SK-N-SH treated with all-trans-retinoic acid at 6 μM for 48 hours (cell line): ENCODE results near the gene CALR3.

Source experiments
- ATAC-seq: fragments of 200-7000 bp; cut with Tn5 transposase; 3 replicates; pipeline ENCODE4 v1.9.1; 2020; ENCODE audit warnings: mild to moderate bottlenecking, moderate library complexity
- ARNTL ChIP-seq: fragments of 450-650 bp; formaldehyde crosslinking; IDR thresholded peaks from 2 replicates; pipeline ENCODE4 v1.5.0; 2020; ENCODE audit warnings: low read depth, mild to moderate bottlenecking, moderate library complexity, borderline replicate concordance
- BACH2 ChIP-seq: fragments of 250-450 bp; sonication (Bioruptor Pico); IDR thresholded peaks from 2 replicates; pipeline ENCODE4 v1.9.0; 2021; ENCODE audit warnings: mild to moderate bottlenecking, borderline replicate concordance
- CREB5 ChIP-seq: fragments of 250-450 bp; sonication (Bioruptor Pico); IDR thresholded peaks from 2 replicates; pipeline ENCODE4 v1.5.1; 2020; ENCODE audit warnings: low read depth, mild to moderate bottlenecking, moderate library complexity
- CSDC2 ChIP-seq: fragments of 250-450 bp; sonication (Bioruptor Pico); IDR thresholded peaks from 2 replicates; pipeline ENCODE4 v1.5.0; 2020; ENCODE audit warnings: mild to moderate bottlenecking, moderate library complexity
- CSRNP3 ChIP-seq: fragments of 250-450 bp; sonication (Bioruptor Pico); IDR thresholded peaks from 2 replicates; pipeline ENCODE4 v1.5.1; 2021; ENCODE audit warnings: mild to moderate bottlenecking, moderate library complexity
- ESRRG ChIP-seq: fragments of 250-450 bp; sonication (Bioruptor Pico); IDR thresholded peaks from 2 replicates; pipeline ENCODE4 v1.6.1; 2021; ENCODE audit warnings: mild to moderate bottlenecking
- GLIS3 ChIP-seq: fragments of 250-450 bp; sonication (Bioruptor Pico); IDR thresholded peaks from 2 replicates; pipeline ENCODE4 v1.5.0; 2020; ENCODE audit warnings: mild to moderate bottlenecking, moderate library complexity
- ISL1 ChIP-seq: fragments of 250-450 bp; sonication (Bioruptor Pico); IDR thresholded peaks from 2 replicates; pipeline ENCODE4 v2.1.2; 2022; ENCODE audit warnings: mild to moderate bottlenecking, moderate library complexity
- OSR1 ChIP-seq: fragments of 250-450 bp; sonication (Bioruptor Pico); IDR thresholded peaks from 2 replicates; pipeline ENCODE4 v1.8.0; 2022; ENCODE audit warnings: moderate library complexity, mild to moderate bottlenecking, inconsistent platforms
- PATZ1 ChIP-seq: fragments of 250-450 bp; sonication (Bioruptor Pico); IDR thresholded peaks from 2 replicates; pipeline ENCODE4 v1.8.0; 2020; ENCODE audit warnings: mild to moderate bottlenecking, moderate library complexity, borderline replicate concordance
- POU6F1 ChIP-seq: fragments of 250-450 bp; sonication (Bioruptor Pico); IDR thresholded peaks from 2 replicates; pipeline ENCODE4 v1.8.0; 2021; ENCODE audit warnings: low read depth, mild to moderate bottlenecking, moderate library complexity, borderline replicate concordance
- PPARA ChIP-seq: fragments of 250-450 bp; sonication (Bioruptor Pico); IDR thresholded peaks from 2 replicates; pipeline ENCODE4 v1.5.0; 2020; ENCODE audit warnings: mild to moderate bottlenecking, borderline replicate concordance
- RARB ChIP-seq: fragments of 250-450 bp; sonication (Bioruptor Pico); IDR thresholded peaks from 2 replicates; pipeline ENCODE4 v1.8.0; 2021; ENCODE audit warnings: mild to moderate bottlenecking, moderate library complexity
- SNAI2 ChIP-seq: fragments of 250-450 bp; sonication (Bioruptor Pico); IDR thresholded peaks from 2 replicates; pipeline ENCODE4 v1.5.0; 2020; ENCODE audit warnings: mild to moderate bottlenecking, moderate library complexity
- TCF4 ChIP-seq: fragments of 250-450 bp; sonication (Bioruptor Pico); IDR thresholded peaks from 2 replicates; pipeline ENCODE4 v1.8.0; 2021; ENCODE audit warnings: mild to moderate bottlenecking, moderate library complexity, borderline replicate concordance
- TSHZ2 ChIP-seq: fragments of 250-450 bp; sonication (Bioruptor Pico); IDR thresholded peaks from 2 replicates; pipeline ENCODE4 v1.5.0; 2020; ENCODE audit warnings: mild to moderate bottlenecking, moderate library complexity
- ZC3H10 ChIP-seq: fragments of 250-450 bp; sonication (Bioruptor Pico); IDR thresholded peaks from 2 replicates; pipeline ENCODE4 v1.5.1; 2021; ENCODE audit warnings: mild to moderate bottlenecking, moderate library complexity
- ZFP3 ChIP-seq: fragments of 250-450 bp; sonication (Bioruptor Pico); IDR thresholded peaks from 2 replicates; pipeline ENCODE4 v1.5.0; 2020; ENCODE audit warnings: mild to moderate bottlenecking, moderate library complexity
- ZFP30 ChIP-seq: fragments of 450-650 bp; formaldehyde crosslinking; IDR thresholded peaks from 2 replicates; pipeline ENCODE4 v1.5.0; 2022; ENCODE audit warnings: mild to moderate bottlenecking, moderate library complexity
- ZNF565 ChIP-seq: fragments of 450-650 bp; formaldehyde crosslinking; conservative IDR thresholded peaks from 2 replicates; pipeline ENCODE4 v1.5.0; 2020; ENCODE audit warnings: low read depth, mild to moderate bottlenecking, moderate library complexity
- ZNF70 ChIP-seq: fragments of 450-650 bp; formaldehyde crosslinking; IDR thresholded peaks from 2 replicates; pipeline ENCODE4 v1.5.0; 2020; ENCODE audit warnings: mild to moderate bottlenecking, moderate library complexity
- ZNF8 ChIP-seq: fragments of 450-650 bp; formaldehyde crosslinking; IDR thresholded peaks from 2 replicates; pipeline ENCODE4 v1.5.0; 2020; ENCODE audit warnings: mild to moderate bottlenecking, moderate library complexity

CALR3 gene

GRCh38 chr19:16518483-16519229 is 22.7 kb upstream of the CALR3 start (continued):
- no peak for TF ChIP-seq PPARA (CRISPR knock-in tag)
- no peak for TF ChIP-seq ZNF70 (CRISPR knock-in tag)
- no peak for TF ChIP-seq RARB (CRISPR knock-in tag)
- no peak for TF ChIP-seq TCF4 (CRISPR knock-in tag)
- no peak for TF ChIP-seq CSDC2

- TF ChIP-seq BACH2 (CRISPR knock-in tag) (no peak), RARB (CRISPR knock-in tag) (no peak), ESRRG (CRISPR knock-in tag) (no peak), ZFP30 (CRISPR knock-in tag) (no peak), PPARA (CRISPR knock-in tag) (no peak)
- no peak for ATAC-seq
Observed at GRCh38 chr19:16518061-16518460, 22.1 kb upstream of the CALR3 start.

- TF ChIP-seq GLIS3: no peak
- no peak for TF ChIP-seq RARB (CRISPR knock-in tag)
- TF ChIP-seq ZFP3: no peak
- TF ChIP-seq TSHZ2 (CRISPR knock-in tag): no peak
- no peak for TF ChIP-seq ARNTL (CRISPR knock-in tag)
- no peak for TF ChIP-seq SNAI2 (CRISPR knock-in tag)
- no peak for TF ChIP-seq ZFP30 (CRISPR knock-in tag)
- TF ChIP-seq CREB5: no peak
- no peak for TF ChIP-seq TCF4 (CRISPR knock-in tag)
- no peak for TF ChIP-seq ZC3H10 (CRISPR knock-in tag)
- TF ChIP-seq PATZ1 (CRISPR knock-in tag): no peak
- no peak for TF ChIP-seq CSDC2
- TF ChIP-seq ZNF70 (CRISPR knock-in tag): no peak
- no peak for TF ChIP-seq ISL1 (CRISPR knock-in tag)
- no peak for TF ChIP-seq PPARA (CRISPR knock-in tag)
- TF ChIP-seq ZNF565: no peak
- TF ChIP-seq ESRRG (CRISPR knock-in tag): no peak
- no peak for TF ChIP-seq CSRNP3 (CRISPR knock-in tag)
Observed at GRCh38 chr19:16516923-16517610, 21.1 kb upstream of the CALR3 start.

GRCh38 chr19:16516381-16516780 is 20.4 kb upstream of the CALR3 start:
- ATAC-seq: no peak; the same call in 2 of the 3 replicates
- no peak for TF ChIP-seq POU6F1 (CRISPR knock-in tag)
- TF ChIP-seq ZC3H10 (CRISPR knock-in tag): no peak
- no peak for TF ChIP-seq ZNF70 (CRISPR knock-in tag)
- TF ChIP-seq ZFP30 (CRISPR knock-in tag): no peak
- TF ChIP-seq CSRNP3 (CRISPR knock-in tag): no peak
- no peak for TF ChIP-seq CREB5
- TF ChIP-seq ZNF8 (CRISPR knock-in tag): no peak
- no peak for TF ChIP-seq ESRRG (CRISPR knock-in tag)
- TF ChIP-seq CSDC2: no peak
- TF ChIP-seq TCF4 (CRISPR knock-in tag): no peak
- TF ChIP-seq GLIS3: no peak
- TF ChIP-seq PPARA (CRISPR knock-in tag): no peak
- no peak for TF ChIP-seq ISL1 (CRISPR knock-in tag)
- TF ChIP-seq OSR1 (CRISPR knock-in tag): no peak

More at GRCh38 chr19:16516923-16517610, 21.1 kb upstream of the CALR3 start:
- ATAC-seq: peak; percentile 4; the same call in 1 of the 3 replicates
